ENCODE results near the gene SURF2.
"Not testable (repeated sequence)": the region's sequence is repeated elsewhere in the genome, so short reads cannot be mapped to it uniquely, and the experiment has no call there.

SURF2 gene

GRCh38 chr9:133356391-133357091 lies at the start of gene SURF2, which contains the start of gene SURF1:
Gene SURF2, plus strand, starts transcription at chr9:133356550. Its CDS starts 43 bp downstream, at chr9:133356593.
Gene SURF1, minus strand, starts transcription at chr9:133356487. Its CDS starts 34 bp downstream, at chr9:133356453.
- no peak for TF ChIP-seq JUND (IDR thresholded peaks at IDR 0.05; ENCODE audit: low read depth)
- in situ Hi-C loops (cut with HindIII; ENCODE audit: low pct_unique_long_range_greater_than_20kb, low sequenced_read_pairs), result no loop called here
- DNase-seq (ENCODE audit: low read depth in 1 of 2, low spot score in 1 of 2), result peak; percentile 91 to 92

- in situ Hi-C loops (cut with HindIII; ENCODE audit: low pct_unique_long_range_greater_than_20kb, low sequenced_read_pairs), result no loop called here
- no peak for DNase-seq (ENCODE audit: low read depth in 1 of 2, low spot score in 1 of 2)
- no peak for TF ChIP-seq JUND (IDR thresholded peaks at IDR 0.05; ENCODE audit: low read depth)
These were observed 49.0 kb upstream of the SURF2 start for GRCh38 chr9:133307301-133307700.

GRCh38 chr9:133309608-133310007 lies 46.7 kb upstream of the SURF2 start:
- in situ Hi-C loops (cut with HindIII; ENCODE audit: low pct_unique_long_range_greater_than_20kb, low sequenced_read_pairs), result no loop called here
- TF ChIP-seq JUND (IDR thresholded peaks at IDR 0.05; ENCODE audit: low read depth), result no peak
- no peak for DNase-seq (ENCODE audit: low read depth in 1 of 2, low spot score in 1 of 2)

- no peak for DNase-seq (ENCODE audit: low read depth in 1 of 2, low spot score in 1 of 2)
- in situ Hi-C loops (cut with HindIII; ENCODE audit: low pct_unique_long_range_greater_than_20kb, low sequenced_read_pairs), result no loop called here
- no peak for TF ChIP-seq JUND (IDR thresholded peaks at IDR 0.05; ENCODE audit: low read depth)
These were observed 40.4 kb upstream of the SURF2 start for GRCh38 chr9:133315997-133316396.

DNA sequence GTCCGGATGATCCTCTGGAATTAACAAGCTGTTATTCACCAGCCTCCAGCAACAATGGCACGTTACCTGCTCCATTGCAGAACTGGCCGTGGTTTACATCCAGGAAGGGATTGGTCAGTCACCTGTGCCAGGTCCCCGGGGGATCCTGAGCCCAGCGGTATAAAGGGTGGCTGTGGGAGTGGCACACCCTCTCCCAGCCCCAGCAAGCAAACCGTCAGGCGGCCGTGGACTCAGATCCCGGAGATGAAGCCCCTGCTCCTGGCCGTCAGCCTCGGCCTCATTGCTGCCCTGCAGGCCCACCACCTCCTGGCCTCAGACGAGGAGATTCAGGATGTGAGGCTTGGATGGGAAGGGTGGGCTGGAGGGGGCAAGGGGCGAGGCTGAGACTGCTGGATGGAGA lies 38.8 kb upstream of the SURF2 start:
- DNase-seq (ENCODE audit: low read depth in 1 of 2, low spot score in 1 of 2); in situ Hi-C loops (cut with HindIII; ENCODE audit: low pct_unique_long_range_greater_than_20kb, low sequenced_read_pairs): not testable (repeated sequence)

GRCh38 chr9:133320421-133320881 lies 35.9 kb upstream of the SURF2 start:
- no peak for DNase-seq (ENCODE audit: low read depth in 1 of 2, low spot score in 1 of 2)
- in situ Hi-C loops (cut with HindIII; ENCODE audit: low pct_unique_long_range_greater_than_20kb, low sequenced_read_pairs), result no loop called here
- TF ChIP-seq JUND (IDR thresholded peaks at IDR 0.05; ENCODE audit: low read depth), result no peak

GRCh38 chr9:133321411-133321935 lies 34.9 kb upstream of the SURF2 start:
- DNase-seq (ENCODE audit: low read depth in 1 of 2, low spot score in 1 of 2), result no peak
- no peak for TF ChIP-seq JUND (IDR thresholded peaks at IDR 0.05; ENCODE audit: low read depth)
- in situ Hi-C loops (cut with HindIII; ENCODE audit: low pct_unique_long_range_greater_than_20kb, low sequenced_read_pairs), result no loop called here

GRCh38 chr9:133322701-133323100 lies 33.6 kb upstream of the SURF2 start:
- no peak for DNase-seq (ENCODE audit: low read depth in 1 of 2, low spot score in 1 of 2)
- in situ Hi-C loops (cut with HindIII; ENCODE audit: low pct_unique_long_range_greater_than_20kb, low sequenced_read_pairs), result no loop called here
- no peak for TF ChIP-seq JUND (IDR thresholded peaks at IDR 0.05; ENCODE audit: low read depth)

- no peak for TF ChIP-seq JUND (IDR thresholded peaks at IDR 0.05; ENCODE audit: low read depth)
- no peak for DNase-seq (ENCODE audit: low read depth in 1 of 2, low spot score in 1 of 2)
- in situ Hi-C loops (cut with HindIII; ENCODE audit: low pct_unique_long_range_greater_than_20kb, low sequenced_read_pairs), result no loop called here
These were observed 33.1 kb upstream of the SURF2 start for GRCh38 chr9:133323211-133323610.

DNA sequence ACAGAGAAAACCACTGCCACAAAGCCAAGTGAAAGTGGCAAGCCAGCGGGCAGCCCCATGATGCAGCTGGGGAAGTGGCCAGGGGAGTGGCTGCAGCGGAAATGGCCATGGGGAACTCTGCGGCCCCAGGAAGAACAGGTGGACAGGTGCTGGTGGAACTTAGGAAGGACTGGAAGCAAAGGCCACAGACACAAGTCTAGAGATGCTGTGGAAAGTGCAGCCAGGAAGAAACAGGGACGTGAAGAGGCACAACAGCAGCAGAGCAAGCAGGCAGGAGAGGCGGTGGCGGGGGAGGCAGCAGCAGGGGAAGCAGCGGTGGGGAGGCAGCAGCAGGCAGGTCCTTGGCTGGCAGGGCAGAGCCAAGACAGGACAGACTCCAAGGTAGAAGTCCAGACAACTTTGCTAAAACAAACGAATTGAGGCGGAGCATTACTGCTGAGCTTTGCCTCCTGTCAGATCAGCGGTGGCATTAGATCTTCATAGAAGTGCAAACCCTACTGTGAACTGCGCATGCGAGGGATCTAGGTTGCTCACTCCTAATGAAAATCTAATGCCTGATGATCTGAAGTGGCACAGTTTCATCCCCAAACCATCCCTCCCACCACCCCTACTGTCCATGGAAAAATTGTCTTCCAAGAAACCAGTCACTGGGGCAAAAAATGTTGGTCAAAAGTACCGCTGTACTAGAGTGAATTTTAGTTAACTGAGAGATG lies 32.2 kb upstream of the SURF2 start:
- DNase-seq (ENCODE audit: low read depth in 1 of 2, low spot score in 1 of 2), result no peak
- in situ Hi-C loops (cut with HindIII; ENCODE audit: low pct_unique_long_range_greater_than_20kb, low sequenced_read_pairs), result no loop called here
- TF ChIP-seq JUND (IDR thresholded peaks at IDR 0.05; ENCODE audit: low read depth), result no peak

DNA sequence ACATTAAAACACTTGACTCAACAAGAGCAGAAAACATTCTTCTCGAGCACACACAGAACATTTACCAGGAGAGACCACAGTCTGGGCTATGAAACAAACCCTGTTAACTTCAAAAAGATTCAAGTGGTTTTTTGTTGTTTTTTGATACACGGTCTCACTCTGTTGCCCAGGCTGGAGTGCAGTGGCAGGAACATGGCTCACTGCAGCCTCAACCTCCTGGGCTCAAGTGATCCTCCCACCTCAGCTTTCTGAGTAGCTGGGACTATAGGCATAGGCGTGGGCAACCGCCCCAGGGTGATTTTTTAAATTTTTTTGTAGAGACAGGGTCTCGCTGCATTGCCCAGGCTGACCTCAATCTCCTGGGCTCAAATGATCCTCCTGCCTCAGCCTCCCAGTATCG lies 29.3 kb upstream of the SURF2 start:
- in situ Hi-C loops (cut with HindIII; ENCODE audit: low pct_unique_long_range_greater_than_20kb, low sequenced_read_pairs); DNase-seq (ENCODE audit: low read depth in 1 of 2, low spot score in 1 of 2): not testable (repeated sequence)

DNA sequence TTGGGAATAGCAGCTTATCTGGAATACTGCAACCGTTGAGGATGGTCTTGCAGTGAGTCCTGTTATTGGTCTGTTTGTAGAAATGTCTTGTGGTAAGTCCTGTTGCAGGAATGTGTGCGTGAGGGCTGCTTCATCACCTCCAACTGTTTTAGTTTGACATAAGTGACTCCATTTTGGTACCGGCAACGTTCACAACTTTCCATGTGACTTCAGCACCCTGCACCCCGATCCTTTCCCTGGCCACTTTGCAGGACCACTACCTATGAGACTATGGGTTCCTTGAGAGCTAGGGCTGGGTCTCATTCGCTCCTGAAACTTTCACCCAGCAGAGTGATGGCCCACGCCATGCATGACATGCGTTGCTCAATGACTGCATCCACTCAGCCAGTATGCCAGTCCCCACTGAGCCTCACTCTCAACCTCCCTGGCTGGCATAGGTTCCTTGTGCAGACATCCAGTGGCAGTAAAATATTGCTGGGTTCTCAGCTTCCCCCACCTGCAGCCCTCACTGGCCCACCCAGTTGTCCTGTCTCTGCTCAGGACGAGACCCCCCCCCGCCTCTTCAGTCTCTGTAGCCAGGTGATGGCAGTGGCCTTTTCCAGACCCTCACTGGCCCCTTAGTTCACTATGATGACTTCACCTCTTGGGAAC lies 28.4 kb upstream of the SURF2 start:
- TF ChIP-seq JUND (IDR thresholded peaks at IDR 0.05; ENCODE audit: low read depth), result no peak
- DNase-seq (ENCODE audit: low read depth in 1 of 2, low spot score in 1 of 2), result no peak
- in situ Hi-C loops (cut with HindIII; ENCODE audit: low pct_unique_long_range_greater_than_20kb, low sequenced_read_pairs), result no loop called here

DNA sequence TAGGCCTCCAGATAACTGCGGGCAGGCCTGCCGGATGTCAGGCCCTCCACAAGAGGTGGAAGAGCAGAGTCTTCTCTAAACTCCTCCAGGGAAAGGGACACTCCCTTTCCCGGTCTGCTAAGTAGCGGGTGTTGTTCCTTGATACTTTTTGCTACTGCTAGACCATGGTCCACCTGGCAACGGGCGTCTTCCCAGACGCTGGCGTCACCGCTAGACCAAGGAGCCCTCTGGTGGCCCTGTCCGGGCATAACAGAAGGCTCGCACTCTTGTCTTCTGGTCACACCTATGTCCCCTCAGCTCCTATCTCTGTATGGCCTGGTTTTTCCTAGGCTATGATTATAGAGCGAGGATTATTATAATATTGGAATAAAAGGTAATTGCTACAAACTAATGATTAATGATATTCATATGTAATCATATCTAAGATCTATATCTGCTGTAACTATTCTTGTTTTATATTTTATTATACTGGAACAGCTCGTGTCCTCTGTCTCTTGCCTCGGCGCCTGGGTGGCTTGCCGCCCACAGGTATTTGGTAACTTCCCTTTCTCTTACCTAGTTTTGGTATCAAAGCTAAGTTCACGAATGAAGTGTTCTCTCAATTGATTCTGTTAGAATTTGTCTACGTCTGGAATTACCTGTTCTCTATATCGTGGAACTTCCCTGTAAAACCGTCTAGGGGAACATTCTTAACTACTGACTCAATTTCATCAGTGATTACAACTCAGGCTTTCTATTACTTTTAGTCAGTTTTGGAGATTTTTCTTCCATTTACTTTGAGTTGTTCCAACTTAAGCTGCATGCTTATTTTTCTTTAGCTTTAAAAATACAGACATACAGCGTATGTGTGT lies 26.8 kb upstream of the SURF2 start:
- peak in 1 of 2 experiments; percentile 64 for DNase-seq (ENCODE audit: low read depth in 1 of 2, low spot score in 1 of 2)
- in situ Hi-C loops (cut with HindIII; ENCODE audit: low pct_unique_long_range_greater_than_20kb, low sequenced_read_pairs), result not testable (repeated sequence)
